BE2C (cell line): ENCODE data around the gene ZNF138. TPM values are rescaled to one million over a fixed set of nuclear protein-coding genes. Genes with fewer than 3 reads are reported as not detected.

Experiments used
- DNase-seq: peaks from one replicate; pipeline ENCODE4 v3.0.0-alpha.2; 2020
- H3K27me3 ChIP-seq: fragments of 250-450 bp; sonication (Bioruptor Pico); 2 replicates; pipeline ENCODE4 v1.5.1; 2020; ENCODE audit warnings: mild to moderate bottlenecking
- H3K36me3 ChIP-seq: fragments of 250-450 bp; sonication (Bioruptor Pico); 2 replicates; pipeline ENCODE4 v1.5.1; 2020; ENCODE audit warnings: mild to moderate bottlenecking
- H3K4me1 ChIP-seq: fragments of 250-450 bp; sonication (Bioruptor Pico); 2 replicates; pipeline ENCODE4 v1.5.1; 2020
- H3K4me3 ChIP-seq: 2 replicates; pipeline ENCODE4 v1.5.1; 2011; ENCODE audit warnings: low read depth, low read length
- H3K9me3 ChIP-seq: fragments of 250-450 bp; sonication (Bioruptor Pico); 2 replicates; pipeline ENCODE4 v1.5.1; 2020
- CTCF ChIP-seq: IDR thresholded peaks from 2 replicates; pipeline ENCODE4 v1.5.1; 2012; ENCODE audit warnings: mild to moderate bottlenecking, low read depth, low read length
- polyA plus RNA-seq: library from polyadenylated mRNA; unstranded; fragments of >200 nt; gene quantifications from one replicate; pipeline ENCODE4 v1.2.1, GENCODE V29; 2012; ENCODE audit warnings: low read depth, missing spikeins; ENCODE audit not compliant: insufficient read length, insufficient read depth

Gene ZNF138
- polyA plus RNA-seq: 4.0 TPM

- Histone ChIP-seq H3K9me3 (no peaks in the 10 kb centered on the region; the same call in 1 of the 2 replicates), H3K36me3 (peaks cover 14% of the 10 kb centered on the region), H3K4me1 (no peaks in the 10 kb centered on the region), H3K4me3 (peak within 1 kb of the TSS; percentile 89), H3K27me3 (no peaks in the 10 kb centered on the region)
- no peak; the same call in 1 of the 2 replicates for TF ChIP-seq CTCF
- peak; percentile 97 for DNase-seq
These were observed at the start of gene ZNF138 for GRCh38 chr7:64794171-64794844. Gene ZNF138, plus strand, starts transcription at chr7:64794428. Its CDS starts 141 bp downstream, at chr7:64794569.

DNA sequence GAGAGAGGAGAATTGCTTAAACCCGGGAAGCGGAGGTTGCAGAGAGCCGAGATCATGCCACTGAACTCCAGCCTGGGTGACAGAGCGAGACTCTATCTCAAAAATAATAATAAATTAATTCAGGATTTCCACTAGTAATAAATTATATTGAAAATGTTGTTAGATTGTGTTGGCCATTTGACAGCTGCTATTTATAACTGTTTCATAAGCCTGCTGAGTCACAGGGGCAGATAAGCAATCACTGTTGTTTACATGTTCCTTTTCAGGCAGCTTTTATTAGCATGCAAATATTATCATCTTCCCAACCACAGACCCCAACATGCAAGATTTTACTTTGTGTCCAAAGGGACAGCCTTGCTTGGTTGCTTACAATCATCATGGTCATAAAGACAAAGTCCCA is 49.5 kb upstream of the ZNF138 start:
- H3K36me3 ChIP-seq: no peaks in the 10 kb centered on the region
- no peaks in the 10 kb centered on the region for H3K27me3 ChIP-seq
- no peaks in the 10 kb centered on the region for H3K4me1 ChIP-seq

DNA sequence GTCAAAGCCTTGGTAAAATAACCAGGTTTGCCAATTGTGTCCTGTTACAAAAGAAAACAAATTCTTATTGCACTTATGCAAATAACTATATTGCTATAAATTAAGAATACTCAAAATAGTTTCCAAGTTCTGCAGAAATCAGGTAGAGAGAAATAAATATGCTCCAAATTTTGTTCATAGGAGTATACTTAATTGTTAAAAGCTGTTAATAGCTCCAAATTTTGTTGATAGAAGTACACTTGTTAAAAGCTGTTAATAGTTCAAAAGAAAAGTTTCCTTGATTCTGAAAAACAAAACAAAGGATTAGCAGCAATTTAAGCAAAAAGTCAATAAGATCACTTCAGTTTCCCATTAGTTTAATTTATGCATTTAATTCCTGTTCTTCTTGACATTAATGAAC is 46.4 kb upstream of the ZNF138 start:
- no peaks in the 10 kb centered on the region for H3K9me3 ChIP-seq

More for the DNA sequence above, 49.5 kb upstream of the ZNF138 start:
- Histone ChIP-seq H3K9me3 (no peaks in the 10 kb centered on the region), H3K4me3 (no peak overlapping the region)
- DNase-seq: no peak
- no peak for TF ChIP-seq CTCF

GRCh38 chr7:64753032-64753431 is 41.2 kb upstream of the ZNF138 start:
- H3K4me3 ChIP-seq: no peak overlapping the region
- DNase-seq: no peak
- no peaks in the 10 kb centered on the region for H3K36me3 ChIP-seq
- no peaks in the 10 kb centered on the region for H3K9me3 ChIP-seq
- TF ChIP-seq CTCF: no peak
- no peaks in the 10 kb centered on the region for H3K27me3 ChIP-seq
- no peaks in the 10 kb centered on the region for H3K4me1 ChIP-seq

More for the DNA sequence above, 46.4 kb upstream of the ZNF138 start:
- no peaks in the 10 kb centered on the region for H3K4me1 ChIP-seq
- no peak for TF ChIP-seq CTCF
- H3K27me3 ChIP-seq: no peaks in the 10 kb centered on the region
- DNase-seq: no peak
- H3K4me3 ChIP-seq: no peak overlapping the region
- H3K36me3 ChIP-seq: no peaks in the 10 kb centered on the region

- no peaks in the 10 kb centered on the region for H3K9me3 ChIP-seq
- no peaks in the 10 kb centered on the region for H3K27me3 ChIP-seq
- no peak for DNase-seq
- no peaks in the 10 kb centered on the region for H3K4me1 ChIP-seq
- no peak overlapping the region for H3K4me3 ChIP-seq
- TF ChIP-seq CTCF: no peak
- H3K36me3 ChIP-seq: no peaks in the 10 kb centered on the region
These were observed 38.4 kb upstream of the ZNF138 start for GRCh38 chr7:64755865-64756264.

GRCh38 chr7:64758151-64758550 is 36.1 kb upstream of the ZNF138 start:
- H3K36me3 ChIP-seq: no peaks in the 10 kb centered on the region
- DNase-seq: no peak
- no peaks in the 10 kb centered on the region for H3K9me3 ChIP-seq
- H3K4me3 ChIP-seq: no peak overlapping the region
- H3K4me1 ChIP-seq: no peaks in the 10 kb centered on the region
- no peak for TF ChIP-seq CTCF
- H3K27me3 ChIP-seq: no peaks in the 10 kb centered on the region
